ENCODE results near the gene ZCCHC24.

ZCCHC24 gene

DNA sequence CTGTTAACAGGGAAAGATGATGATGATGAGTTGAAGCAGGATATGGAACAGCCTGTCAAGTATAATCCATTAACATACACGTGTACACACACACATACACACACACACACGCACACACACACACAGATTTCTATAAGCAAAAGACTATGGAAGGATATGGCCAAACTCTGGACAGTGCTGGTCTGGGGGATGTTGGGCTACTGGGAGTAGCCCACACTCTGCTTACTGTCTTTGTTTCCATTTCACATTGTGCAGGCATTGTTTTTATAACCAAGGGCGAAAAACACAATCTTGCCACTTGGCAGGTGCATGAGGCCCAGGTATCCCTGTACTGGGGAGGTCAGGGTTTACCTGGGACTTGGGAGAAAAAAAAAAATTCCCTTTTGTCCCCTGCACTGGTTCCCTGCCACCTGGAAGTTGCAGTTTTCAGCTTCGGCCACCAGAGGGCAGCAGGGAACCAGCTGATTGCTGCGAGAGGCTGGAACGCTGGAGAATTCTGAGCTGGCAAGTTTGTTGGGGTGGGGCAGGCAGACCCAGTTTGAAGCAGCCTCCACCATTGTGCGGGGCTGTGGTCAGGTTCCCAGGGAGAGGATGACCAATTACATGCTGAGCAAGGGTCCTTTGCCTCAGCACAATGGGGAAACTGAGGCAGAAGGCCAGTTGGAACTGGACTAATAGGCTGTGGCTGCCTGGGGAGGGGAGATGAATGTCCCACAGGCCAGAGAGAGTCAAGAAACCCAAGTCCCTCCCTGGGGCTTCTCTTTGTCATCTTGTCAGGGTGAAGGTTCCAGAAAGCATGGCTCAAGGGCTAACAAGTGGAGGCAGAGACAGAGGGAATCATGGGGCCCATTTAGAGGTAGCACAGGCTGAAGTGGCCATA lies 70.9 kb downstream of the ZCCHC24 start:
- no peak overlapping the region for H3K9ac ChIP-seq (ENCODE audit: low read length)
- no peaks in the 10 kb centered on the region for H3K4me1 ChIP-seq (ENCODE audit: control insufficient read depth, low read depth, low read length)
- no peaks in the 10 kb centered on the region for H3K36me3 ChIP-seq (ENCODE audit: control insufficient read depth, low read depth, low read length)
- H3K27ac ChIP-seq (ENCODE audit: low read length) = no peak overlapping the region
- H3K4me3 ChIP-seq (ENCODE audit: low read length) = no peak overlapping the region
- H3K27me3 ChIP-seq (ENCODE audit: control insufficient read depth, insufficient read depth, low read length) = no peaks in the 10 kb centered on the region
- no peaks in the 10 kb centered on the region for H3K9me3 ChIP-seq (ENCODE audit: control insufficient read depth, low read depth, low read length)

DNA sequence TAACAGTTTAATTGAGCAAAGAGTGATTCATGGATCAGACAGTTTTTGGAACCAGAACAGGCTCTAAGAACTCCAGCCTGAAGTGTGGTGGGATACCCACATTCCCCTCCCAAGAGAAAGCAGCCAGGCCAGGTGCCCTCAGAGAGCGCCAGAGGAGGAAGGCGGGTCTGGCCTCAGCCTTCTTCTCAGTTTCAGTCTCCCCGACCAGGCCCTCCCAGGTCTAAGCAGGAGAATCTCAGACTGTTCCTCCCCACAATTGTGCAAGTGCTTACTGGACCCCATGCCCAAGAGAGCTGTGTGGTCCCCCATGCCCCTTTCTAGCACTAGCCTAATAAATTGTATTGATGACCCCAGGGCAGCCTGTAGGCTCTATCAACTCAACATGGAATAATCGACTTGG lies 72.6 kb downstream of the ZCCHC24 start:
- H3K36me3 ChIP-seq (ENCODE audit: control insufficient read depth, low read depth, low read length) = no peaks in the 10 kb centered on the region
- no peak overlapping the region for H3K27ac ChIP-seq (ENCODE audit: low read length)
- no peaks in the 10 kb centered on the region for H3K9me3 ChIP-seq (ENCODE audit: control insufficient read depth, low read depth, low read length)
- H3K4me3 ChIP-seq (ENCODE audit: low read length) = no peak overlapping the region
- H3K4me1 ChIP-seq (ENCODE audit: control insufficient read depth, low read depth, low read length) = no peaks in the 10 kb centered on the region
- no peaks in the 10 kb centered on the region for H3K27me3 ChIP-seq (ENCODE audit: control insufficient read depth, insufficient read depth, low read length)
- no peak overlapping the region for H3K9ac ChIP-seq (ENCODE audit: low read length)

DNA sequence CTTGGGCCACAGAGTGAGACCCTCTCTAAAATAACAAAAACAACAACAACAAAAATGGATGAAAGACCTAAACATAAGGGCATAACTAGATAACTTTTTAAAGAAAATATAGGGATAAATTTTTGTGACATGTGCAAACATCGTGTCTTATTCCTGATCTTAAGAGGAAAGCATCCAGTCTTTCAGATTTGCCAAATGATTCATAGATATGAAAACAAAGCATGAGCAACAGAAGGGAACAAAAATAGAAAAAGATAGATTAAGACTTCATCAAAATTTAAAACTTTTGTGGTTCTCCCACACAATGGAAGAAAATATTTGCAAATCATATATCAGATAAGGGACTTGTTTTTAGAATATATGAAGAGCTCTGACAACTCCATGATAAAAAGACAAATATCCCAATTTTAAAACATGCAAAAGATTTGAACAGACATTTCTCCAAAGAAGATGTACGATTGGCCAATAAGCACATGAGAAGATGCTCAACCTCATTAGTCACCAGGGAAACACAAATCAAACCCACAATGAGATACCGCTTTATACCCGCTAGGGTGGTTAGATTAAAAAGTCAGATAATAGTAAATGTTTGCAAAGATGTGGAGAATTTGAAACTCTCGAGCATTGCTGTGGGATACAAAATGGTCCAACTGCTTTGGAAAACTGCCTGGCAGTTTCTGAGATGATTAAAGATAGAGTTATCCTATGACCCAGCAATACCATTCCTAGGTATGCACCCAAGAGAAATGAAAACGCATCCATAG lies 77.8 kb downstream of the ZCCHC24 start:
- H3K27me3 ChIP-seq (ENCODE audit: control insufficient read depth, insufficient read depth, low read length) = no peaks in the 10 kb centered on the region
- H3K4me3 ChIP-seq (ENCODE audit: low read length) = no peak overlapping the region
- H3K9ac ChIP-seq (ENCODE audit: low read length) = no peak overlapping the region
- H3K27ac ChIP-seq (ENCODE audit: low read length) = no peak overlapping the region
- no peaks in the 10 kb centered on the region for H3K36me3 ChIP-seq (ENCODE audit: control insufficient read depth, low read depth, low read length)
- no peaks in the 10 kb centered on the region for H3K9me3 ChIP-seq (ENCODE audit: control insufficient read depth, low read depth, low read length)
- no peaks in the 10 kb centered on the region for H3K4me1 ChIP-seq (ENCODE audit: control insufficient read depth, low read depth, low read length)

DNA sequence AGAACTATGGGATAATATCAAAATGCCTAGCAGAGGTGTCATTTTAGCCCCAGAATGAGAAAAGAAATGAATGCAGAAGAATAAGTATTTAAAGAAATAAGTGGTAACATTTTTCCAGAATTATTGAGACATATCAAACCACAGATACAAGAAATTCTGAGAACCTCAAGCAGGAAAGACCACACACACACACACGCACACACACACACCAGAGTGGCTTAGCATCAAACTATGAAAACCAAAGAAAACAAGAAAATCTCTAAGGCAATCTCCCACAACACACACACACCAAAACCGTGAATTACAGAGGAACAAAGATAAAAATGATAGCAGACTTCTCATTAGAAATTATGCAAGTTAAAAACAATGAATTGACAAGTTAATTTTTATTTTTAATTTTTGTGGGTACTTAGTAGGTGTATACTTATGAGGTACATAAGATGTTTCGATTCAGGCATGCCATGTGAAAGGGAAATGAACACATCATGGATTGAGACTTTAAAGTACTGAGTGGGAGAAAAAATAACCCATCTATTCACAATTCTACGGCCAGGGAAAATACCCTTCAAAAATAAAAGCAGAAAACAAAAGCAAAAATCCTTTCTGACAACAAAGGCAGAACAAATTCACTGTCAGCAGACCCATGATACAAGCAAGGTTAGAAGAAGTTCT lies 83.6 kb downstream of the ZCCHC24 start:
- H3K9ac ChIP-seq (ENCODE audit: low read length) = no peak overlapping the region
- no peak overlapping the region for H3K27ac ChIP-seq (ENCODE audit: low read length)
- H3K27me3 ChIP-seq (ENCODE audit: control insufficient read depth, insufficient read depth, low read length) = no peaks in the 10 kb centered on the region
- H3K9me3 ChIP-seq (ENCODE audit: control insufficient read depth, low read depth, low read length) = no peaks in the 10 kb centered on the region
- H3K4me1 ChIP-seq (ENCODE audit: control insufficient read depth, low read depth, low read length) = no peaks in the 10 kb centered on the region
- H3K36me3 ChIP-seq (ENCODE audit: control insufficient read depth, low read depth, low read length) = no peaks in the 10 kb centered on the region
- no peak overlapping the region for H3K4me3 ChIP-seq (ENCODE audit: low read length)

DNA sequence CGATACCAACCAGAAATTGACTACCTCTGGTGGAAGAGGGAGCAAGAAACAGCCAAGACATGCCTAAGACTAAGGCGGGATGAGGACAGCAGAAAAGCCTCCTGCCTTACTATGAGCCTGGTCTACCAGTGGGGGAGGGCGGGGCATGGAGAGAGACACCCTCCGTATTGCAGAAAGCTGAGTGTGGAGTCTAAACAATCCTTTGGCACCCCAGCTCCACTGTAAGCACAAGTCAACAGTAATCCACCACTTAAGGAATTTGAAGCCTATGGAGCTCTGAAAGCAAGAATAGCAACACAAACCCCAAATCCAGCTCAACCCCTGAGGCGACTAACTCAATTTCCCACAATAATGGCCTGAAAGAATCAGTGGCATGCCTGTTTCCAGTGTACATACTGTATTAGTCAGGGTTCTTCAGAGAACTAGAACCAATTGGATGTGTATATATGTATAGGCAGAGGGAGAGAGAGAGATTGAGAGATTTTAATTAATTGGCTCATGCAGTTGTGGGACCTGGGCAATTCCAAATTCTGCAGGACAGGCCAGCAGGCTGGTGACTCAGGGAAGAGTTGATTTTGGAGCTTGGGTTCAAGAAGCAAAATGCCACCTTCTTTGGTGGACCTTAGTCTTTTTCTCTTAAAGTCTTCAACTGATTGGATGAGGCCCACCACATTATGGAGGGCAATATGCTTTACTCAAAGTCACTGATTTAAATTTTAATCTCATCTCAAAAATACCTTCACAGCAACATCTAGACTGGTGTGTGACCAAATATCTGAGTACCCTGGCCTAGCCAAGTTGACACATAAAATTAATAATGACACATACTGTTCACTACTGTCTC lies 84.7 kb downstream of the ZCCHC24 start:
- Histone ChIP-seq H3K4me1 (ENCODE audit: control insufficient read depth, low read depth, low read length) (no peaks in the 10 kb centered on the region), H3K4me3 (ENCODE audit: low read length) (no peak overlapping the region), H3K27ac (ENCODE audit: low read length) (no peak overlapping the region), H3K9me3 (ENCODE audit: control insufficient read depth, low read depth, low read length) (no peaks in the 10 kb centered on the region), H3K27me3 (ENCODE audit: control insufficient read depth, insufficient read depth, low read length) (no peaks in the 10 kb centered on the region), H3K9ac (ENCODE audit: low read length) (no peak overlapping the region), H3K36me3 (ENCODE audit: control insufficient read depth, low read depth, low read length) (no peaks in the 10 kb centered on the region)

DNA sequence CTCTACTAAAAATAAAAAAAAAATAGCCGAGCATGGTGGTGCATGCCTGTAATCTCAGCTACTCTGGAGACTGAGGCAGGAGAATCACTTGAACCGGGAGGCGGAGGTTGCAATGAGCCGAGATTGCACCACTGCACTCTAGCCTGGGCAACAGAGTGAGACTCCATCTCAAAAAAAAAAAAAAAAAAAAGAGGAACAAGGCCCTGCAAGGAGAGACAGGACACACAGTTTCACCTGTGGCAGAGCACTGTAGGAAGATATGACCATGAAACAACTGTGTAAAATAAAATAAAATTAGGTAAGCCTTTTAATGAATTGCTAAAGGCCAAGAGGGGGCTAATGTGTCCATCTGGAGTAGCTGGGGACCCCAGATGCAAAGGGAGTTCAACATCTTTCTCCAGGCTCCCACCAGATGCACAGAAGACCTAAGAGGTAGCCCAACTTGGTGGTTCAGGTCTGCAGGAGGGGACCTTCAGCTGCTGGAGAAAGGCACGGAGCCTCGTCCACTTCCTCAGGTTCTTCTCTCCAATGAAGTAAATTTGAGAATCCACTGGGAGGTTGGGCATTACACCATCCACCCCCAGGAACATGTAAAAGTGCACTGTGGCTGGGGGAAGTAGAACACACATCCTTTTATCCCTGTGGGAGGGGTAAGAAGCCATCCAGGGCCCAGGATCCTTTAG lies 85.5 kb downstream of the ZCCHC24 start:
- Histone ChIP-seq H3K9ac (ENCODE audit: low read length) (no peak overlapping the region), H3K4me3 (ENCODE audit: low read length) (no peak overlapping the region), H3K9me3 (ENCODE audit: control insufficient read depth, low read depth, low read length) (no peaks in the 10 kb centered on the region), H3K27me3 (ENCODE audit: control insufficient read depth, insufficient read depth, low read length) (no peaks in the 10 kb centered on the region), H3K27ac (ENCODE audit: low read length) (no peak overlapping the region), H3K4me1 (ENCODE audit: control insufficient read depth, low read depth, low read length) (no peaks in the 10 kb centered on the region), H3K36me3 (ENCODE audit: control insufficient read depth, low read depth, low read length) (no peaks in the 10 kb centered on the region)

DNA sequence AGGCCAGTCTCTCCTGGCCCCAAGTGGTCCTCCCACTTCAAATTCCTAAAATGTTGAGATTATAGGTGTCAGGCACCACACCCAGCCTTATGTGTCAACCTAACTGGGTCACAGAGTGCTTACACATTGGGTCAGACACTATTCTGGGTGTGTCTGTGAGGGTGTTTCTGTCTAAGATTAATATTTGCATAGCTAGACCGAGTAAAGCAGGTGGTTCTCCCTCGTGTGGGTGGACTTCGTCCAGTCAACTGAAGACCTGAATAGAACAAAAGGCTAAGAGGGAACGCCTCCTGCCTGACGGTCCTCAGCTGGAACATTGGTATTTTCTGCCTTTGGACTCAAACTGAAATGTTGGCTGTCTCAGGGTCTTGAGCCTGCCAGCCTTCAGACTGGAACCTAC lies 86.6 kb downstream of the ZCCHC24 start:
- Histone ChIP-seq H3K4me1 (ENCODE audit: control insufficient read depth, low read depth, low read length) (no peaks in the 10 kb centered on the region), H3K36me3 (ENCODE audit: control insufficient read depth, low read depth, low read length) (peaks cover 11% of the 10 kb centered on the region), H3K9ac (ENCODE audit: low read length) (no peak overlapping the region), H3K27me3 (ENCODE audit: control insufficient read depth, insufficient read depth, low read length) (no peaks in the 10 kb centered on the region), H3K9me3 (ENCODE audit: control insufficient read depth, low read depth, low read length) (no peaks in the 10 kb centered on the region), H3K27ac (ENCODE audit: low read length) (no peak overlapping the region), H3K4me3 (ENCODE audit: low read length) (no peak overlapping the region)

DNA sequence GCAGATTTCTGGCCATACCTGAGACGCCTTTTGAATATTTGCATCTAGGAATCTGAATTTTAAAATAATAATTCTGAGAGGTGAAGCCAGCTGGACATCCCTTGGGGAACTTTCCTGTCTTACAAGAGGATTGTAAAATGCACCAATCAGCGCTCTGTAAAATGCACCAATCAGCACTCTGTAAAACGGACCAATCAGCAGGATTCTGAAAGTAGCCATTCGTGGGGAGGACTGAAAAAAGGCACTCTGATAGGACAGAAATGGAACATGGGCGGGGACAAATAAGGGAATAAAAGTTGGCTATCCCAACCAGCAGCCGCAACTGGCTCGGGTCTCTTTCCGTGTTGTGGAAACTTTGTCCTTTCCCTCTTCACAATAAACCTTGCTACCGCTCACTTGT lies 88.2 kb downstream of the ZCCHC24 start:
- Histone ChIP-seq H3K27me3 (ENCODE audit: control insufficient read depth, insufficient read depth, low read length) (no peaks in the 10 kb centered on the region), H3K27ac (ENCODE audit: low read length) (no peak overlapping the region), H3K4me3 (ENCODE audit: low read length) (no peak overlapping the region), H3K9me3 (ENCODE audit: control insufficient read depth, low read depth, low read length) (no peaks in the 10 kb centered on the region), H3K9ac (ENCODE audit: low read length) (no peak overlapping the region), H3K4me1 (ENCODE audit: control insufficient read depth, low read depth, low read length) (no peaks in the 10 kb centered on the region), H3K36me3 (ENCODE audit: control insufficient read depth, low read depth, low read length) (peaks cover 28% of the 10 kb centered on the region)

DNA sequence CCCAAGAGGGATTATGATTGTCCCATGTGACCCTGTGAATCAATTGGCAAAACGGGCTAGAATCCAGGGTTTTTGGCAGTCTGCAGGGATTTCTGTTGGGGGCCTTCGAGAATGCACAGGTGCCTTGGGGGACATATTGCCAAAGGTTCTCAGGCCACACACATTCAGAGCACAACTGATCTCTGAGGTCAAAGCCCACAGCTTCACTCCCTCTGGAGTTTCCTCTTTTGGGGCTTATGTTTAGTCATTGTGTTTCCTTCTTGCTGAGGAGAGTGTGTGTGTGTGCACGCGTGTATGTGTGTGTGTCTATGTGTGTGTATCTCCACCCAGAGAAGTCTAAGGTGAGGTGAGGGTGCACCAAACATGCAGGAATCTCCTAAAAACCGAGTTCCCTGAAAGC lies 89.3 kb downstream of the ZCCHC24 start:
- no peak overlapping the region for H3K9ac ChIP-seq (ENCODE audit: low read length)
- H3K27me3 ChIP-seq (ENCODE audit: control insufficient read depth, insufficient read depth, low read length) = no peaks in the 10 kb centered on the region
- no peak overlapping the region for H3K27ac ChIP-seq (ENCODE audit: low read length)
- H3K9me3 ChIP-seq (ENCODE audit: control insufficient read depth, low read depth, low read length) = no peaks in the 10 kb centered on the region
- no peaks in the 10 kb centered on the region for H3K4me1 ChIP-seq (ENCODE audit: control insufficient read depth, low read depth, low read length)
- peaks cover 36% of the 10 kb centered on the region for H3K36me3 ChIP-seq (ENCODE audit: control insufficient read depth, low read depth, low read length)
- no peak overlapping the region for H3K4me3 ChIP-seq (ENCODE audit: low read length)

DNA sequence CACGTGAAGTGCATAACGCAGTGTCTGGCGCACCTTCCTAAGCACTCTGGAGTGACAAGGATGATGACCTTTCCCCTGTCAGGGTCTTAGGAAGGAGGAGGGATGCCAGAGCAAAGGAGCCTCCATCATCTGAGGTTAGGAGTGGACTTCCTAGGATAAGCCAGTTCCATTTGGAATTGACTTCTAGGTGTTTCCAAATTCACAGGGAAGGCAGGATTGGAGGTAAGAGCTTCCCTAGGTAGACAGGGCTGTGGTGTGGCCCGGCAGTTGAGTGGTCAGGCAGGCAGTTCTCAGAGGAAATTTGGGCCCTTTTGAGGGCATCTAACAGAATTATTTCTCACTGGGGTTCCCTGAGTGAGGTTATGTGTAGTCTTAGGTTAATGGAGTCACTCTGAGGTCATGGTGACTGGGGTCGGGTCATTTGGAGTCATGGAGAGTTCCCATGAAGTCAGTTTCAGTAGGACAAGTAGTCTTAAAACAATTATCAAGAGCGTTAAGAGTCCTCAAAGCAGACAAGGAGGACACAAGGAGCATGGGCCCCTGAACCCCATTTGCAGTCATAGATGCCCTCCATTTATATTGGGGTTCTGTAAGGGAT lies 89.9 kb downstream of the ZCCHC24 start:
- Histone ChIP-seq H3K27me3 (ENCODE audit: control insufficient read depth, insufficient read depth, low read length) (no peaks in the 10 kb centered on the region), H3K27ac (ENCODE audit: low read length) (no peak overlapping the region), H3K9me3 (ENCODE audit: control insufficient read depth, low read depth, low read length) (no peaks in the 10 kb centered on the region), H3K4me3 (ENCODE audit: low read length) (no peak overlapping the region), H3K36me3 (ENCODE audit: control insufficient read depth, low read depth, low read length) (peaks cover 41% of the 10 kb centered on the region), H3K4me1 (ENCODE audit: control insufficient read depth, low read depth, low read length) (no peaks in the 10 kb centered on the region), H3K9ac (ENCODE audit: low read length) (no peak overlapping the region)

Measured in iPS-18a (cell line).